Fibroblast of upper back skin (primary cell): ENCODE data around the gene GLT6D1.

Source experiments
- DNase-seq: peaks from one replicate; pipeline ENCODE4 v3.0.0-alpha.2; 2013

The GLT6D1 gene

GRCh38 chr9:135620558-135620957, 18.8 kb downstream of the GLT6D1 start:
- DNase-seq, result no peak

GRCh38 chr9:135619599-135619886, 19.8 kb downstream of the GLT6D1 start:
- no peak for DNase-seq

- DNase-seq, result no peak
Observed at GRCh38 chr9:135618866-135619598, 20.3 kb downstream of the GLT6D1 start.

- DNase-seq, result no peak
Observed at GRCh38 chr9:135617991-135618411, 21.3 kb downstream of the GLT6D1 start.

DNA sequence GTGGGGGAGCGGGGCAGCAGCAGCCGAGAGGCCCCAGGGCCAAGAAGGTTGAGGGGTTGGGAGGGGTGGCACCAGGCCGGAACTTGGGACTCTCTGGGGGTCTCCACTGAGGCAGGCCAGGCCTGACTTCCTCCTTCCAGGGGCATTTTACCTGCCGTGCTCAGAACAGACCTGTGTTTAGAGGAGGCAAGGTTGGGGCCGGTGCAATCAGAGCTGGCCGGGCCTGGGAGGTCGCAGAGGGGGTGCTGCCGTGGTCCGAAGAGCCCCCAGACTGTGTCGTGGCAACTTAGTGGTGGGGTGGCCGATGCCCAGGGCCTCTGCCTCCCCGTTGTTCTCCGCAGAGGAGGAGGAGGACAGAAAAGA, 21.8 kb downstream of the GLT6D1 start:
- no peak for DNase-seq

DNA sequence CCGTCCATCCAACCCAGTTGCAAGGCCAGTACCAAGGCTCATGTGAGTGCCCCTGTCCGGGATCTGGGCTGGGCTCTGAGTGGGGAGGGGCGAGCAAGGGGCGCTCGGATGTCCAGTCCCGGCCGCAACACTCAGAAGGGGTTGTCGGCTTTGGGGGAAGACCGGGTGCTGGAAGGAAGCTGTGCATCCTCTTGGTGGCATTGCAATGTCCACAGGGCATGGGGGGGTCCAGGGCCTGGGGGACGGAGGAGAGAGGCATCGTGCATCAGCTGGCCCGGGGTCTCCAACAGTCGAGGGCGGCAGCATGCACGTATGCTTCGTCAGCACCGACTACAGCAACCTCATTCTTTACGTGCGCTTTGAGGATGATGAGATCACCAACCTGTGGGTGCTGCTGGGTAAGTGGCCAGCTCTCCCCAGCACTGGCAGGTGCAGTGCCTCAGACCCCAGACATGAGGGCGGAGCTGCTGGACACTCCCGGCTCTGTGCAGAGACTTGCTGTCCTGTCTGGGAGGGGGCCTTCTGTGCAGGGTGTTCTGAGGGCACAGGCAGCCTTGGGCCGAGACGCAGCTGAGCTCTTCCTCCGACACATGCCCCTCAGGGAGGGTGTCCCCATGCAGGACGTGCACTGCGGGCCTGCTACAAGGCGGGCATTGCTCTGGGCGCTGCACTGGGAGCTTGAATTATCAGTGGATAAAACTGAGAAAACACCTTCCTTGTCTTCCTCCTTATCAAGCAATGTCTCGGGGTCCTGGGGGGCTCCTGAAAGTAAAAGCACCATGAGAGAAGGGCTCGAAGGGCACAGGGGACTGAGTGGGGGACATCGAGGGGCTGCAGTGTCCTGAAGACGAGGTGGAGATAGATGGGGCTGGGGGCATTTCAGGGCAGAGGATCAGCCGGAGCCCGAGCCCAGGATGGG, 22.5 kb downstream of the GLT6D1 start:
- DNase-seq, result no peak

DNA sequence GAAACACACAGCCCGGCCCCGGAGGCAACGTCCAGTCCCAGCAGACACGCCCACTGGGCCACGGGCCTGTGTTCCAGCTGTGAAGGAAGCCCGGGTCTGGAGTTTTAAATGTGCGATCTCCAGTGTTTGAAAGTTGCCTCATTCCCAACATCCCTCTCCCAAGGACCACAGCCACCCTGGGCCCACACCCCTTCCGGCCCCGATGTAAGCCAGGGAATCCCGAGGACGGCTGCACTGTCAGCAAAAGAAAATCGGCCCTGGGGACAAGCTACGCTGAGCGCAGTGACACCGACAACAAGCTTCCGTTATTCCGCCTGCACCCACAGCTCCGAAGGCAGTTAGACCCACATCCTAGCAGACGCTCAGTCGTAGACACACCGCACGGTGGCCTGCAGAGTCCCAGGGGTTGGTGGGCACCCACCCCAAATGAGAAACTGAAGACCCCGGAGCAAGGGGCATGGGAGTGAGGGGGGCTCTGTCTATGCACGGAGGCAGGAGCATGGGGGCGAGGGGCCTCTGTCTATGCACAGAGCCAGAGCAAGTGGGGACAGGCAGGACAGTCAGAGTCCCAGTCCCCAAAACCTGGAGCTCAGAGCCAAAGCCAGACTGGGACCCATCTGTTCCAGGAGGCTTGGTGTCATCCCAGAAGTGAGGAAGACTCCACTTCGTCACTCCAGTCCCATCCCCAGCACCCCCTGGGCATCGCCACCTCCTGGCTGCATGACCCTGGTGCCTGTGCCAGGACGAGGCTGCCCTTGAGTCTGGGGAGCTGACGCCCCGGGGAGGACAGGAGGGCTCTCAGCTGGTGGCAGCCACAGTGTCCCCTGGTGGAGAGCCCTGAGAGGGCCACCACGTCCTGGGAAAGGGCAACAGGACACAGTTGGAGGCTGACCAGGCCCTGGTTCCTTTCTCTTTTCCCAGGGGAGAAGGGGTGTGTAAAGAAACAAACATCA, 23.4 kb downstream of the GLT6D1 start:
- no peak for DNase-seq

- no peak for DNase-seq
Observed at GRCh38 chr9:135614821-135615665, 24.3 kb downstream of the GLT6D1 start.

- no peak for DNase-seq
Observed at GRCh38 chr9:135613946-135614805, 25.2 kb downstream of the GLT6D1 start.

DNA sequence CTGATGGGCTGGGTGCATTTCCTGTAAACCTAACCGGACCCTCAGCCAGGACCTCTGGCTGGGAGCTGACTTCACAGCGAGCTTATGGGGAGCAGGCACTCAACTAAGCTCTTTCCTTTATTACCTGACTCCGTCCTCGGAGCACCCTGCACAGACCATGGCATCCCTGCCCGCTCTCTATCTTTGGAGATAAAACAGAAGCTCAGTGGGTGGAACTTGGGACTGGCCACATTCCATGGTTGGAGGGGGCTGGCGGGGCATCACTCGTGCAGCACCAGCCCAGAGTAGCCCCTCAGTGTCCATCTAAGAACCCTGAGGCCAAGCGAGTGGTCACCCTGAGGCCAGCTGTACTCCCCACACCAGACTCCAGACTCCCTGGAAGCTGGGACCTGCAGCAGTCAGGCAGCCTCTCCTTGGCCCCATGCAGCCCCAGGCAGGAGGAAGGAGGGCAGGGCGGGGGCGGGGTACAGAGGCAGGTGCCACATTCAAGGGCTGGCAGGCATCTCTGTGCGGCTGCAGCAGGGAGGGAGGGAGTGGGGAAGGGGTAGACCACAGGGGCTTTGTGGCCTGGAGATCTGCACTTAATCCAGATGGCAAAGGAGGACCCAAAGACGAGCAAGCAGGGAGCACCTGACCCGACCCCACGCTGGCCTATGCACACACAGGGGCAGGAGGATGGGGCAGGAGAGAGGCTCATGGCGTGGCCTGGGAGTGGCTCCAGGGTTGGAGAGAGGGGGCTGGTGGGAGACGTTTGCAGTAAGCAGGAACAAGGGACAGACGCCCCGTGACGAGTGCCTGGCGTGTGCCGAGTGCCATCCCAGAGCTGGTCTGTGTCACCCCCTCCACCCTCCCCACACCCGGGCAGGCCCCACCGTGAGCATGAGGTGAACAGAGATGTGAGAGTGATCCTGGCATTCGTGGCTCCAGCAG, 26.1 kb downstream of the GLT6D1 start:
- DNase-seq, result no peak

- DNase-seq, result no peak
Observed at GRCh38 chr9:135612437-135612836, 26.9 kb downstream of the GLT6D1 start.

DNA sequence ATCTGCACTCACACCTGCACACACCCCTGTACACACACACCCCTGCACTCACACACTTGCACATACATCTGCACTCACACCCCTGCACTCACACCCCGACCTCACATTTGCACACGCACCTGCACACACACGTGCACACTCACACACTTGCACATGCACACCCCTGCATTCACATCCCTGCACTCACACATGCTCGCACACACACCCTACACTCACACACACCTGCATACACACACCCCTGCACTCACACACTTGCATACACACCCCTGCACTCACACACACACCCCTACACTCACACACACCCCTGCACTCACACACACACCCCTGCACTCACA, 27.5 kb downstream of the GLT6D1 start:
- DNase-seq, result no peak

- DNase-seq, result no peak
Observed at GRCh38 chr9:135611142-135611874, 28.0 kb downstream of the GLT6D1 start.

GRCh38 chr9:135610290-135611141, 28.8 kb downstream of the GLT6D1 start:
- DNase-seq, result no peak

DNA sequence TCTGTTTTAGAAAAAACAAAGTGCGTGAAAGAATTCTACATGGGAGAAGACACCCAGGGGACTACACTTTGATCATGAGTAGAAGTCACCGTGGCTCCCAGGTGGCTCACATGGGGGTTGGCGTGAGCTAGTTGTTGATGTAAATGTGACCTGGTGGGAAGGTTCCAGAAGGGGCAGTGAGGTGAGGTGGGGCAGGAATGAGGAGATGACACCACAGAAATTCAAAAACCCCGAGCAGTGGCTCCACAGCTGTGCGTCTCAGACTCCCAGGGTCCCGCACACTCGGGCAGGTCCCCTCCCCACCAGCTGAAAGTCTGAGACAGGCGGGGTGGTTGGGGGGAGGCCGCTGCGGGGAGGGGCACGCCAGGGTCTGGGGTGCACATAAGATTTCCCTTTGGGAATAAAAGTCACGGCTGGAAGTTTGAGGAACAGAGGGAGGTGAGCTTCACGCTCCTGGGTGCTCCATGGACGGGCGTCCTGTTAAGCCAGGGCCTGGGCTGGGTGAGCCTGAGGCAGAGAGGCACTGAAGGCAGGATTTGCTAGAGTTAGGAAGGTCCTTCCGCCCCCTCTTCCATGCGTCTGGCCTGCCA, 29.9 kb downstream of the GLT6D1 start:
- DNase-seq, result no peak

DNA sequence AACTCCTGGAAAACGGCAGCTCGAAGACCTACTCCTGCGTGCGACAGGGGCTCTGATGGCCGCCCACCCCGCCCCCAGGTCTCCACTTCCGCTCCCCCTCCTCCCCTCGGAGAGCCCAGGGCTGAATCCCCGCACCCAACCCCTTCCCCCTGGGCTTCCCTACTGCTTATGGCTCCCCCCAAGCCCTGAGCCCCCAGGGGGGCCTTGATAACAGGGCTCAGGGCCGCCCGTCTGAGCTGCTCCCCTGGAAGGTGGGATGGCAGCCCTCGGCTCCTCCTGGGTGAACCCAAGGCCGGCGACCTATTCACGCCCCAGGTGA, 30.4 kb downstream of the GLT6D1 start:
- no peak for DNase-seq

- DNase-seq, result no peak
Observed at GRCh38 chr9:135608294-135608998, 30.9 kb downstream of the GLT6D1 start.
